Panc1 (cell line): ENCODE results near the gene CYP2S1.

ENCODE experiments used
- POLR2AphosphoS5 ChIP-seq: IDR thresholded peaks from 2 replicates; pipeline ENCODE4 v1.6.1; 2012; ENCODE audit warnings: mild to moderate bottlenecking, low read depth, low read length, moderate library complexity
- TF ChIP-seq, protein P1 (sequence below): fragments of 450-650 bp; IDR thresholded peaks from 2 replicates; pipeline ENCODE4 v1.5.1; 2017; ENCODE audit warnings: mild to moderate bottlenecking

- no peak for TF ChIP-seq POLR2AphosphoS5
- TF ChIP-seq, protein P1, sequence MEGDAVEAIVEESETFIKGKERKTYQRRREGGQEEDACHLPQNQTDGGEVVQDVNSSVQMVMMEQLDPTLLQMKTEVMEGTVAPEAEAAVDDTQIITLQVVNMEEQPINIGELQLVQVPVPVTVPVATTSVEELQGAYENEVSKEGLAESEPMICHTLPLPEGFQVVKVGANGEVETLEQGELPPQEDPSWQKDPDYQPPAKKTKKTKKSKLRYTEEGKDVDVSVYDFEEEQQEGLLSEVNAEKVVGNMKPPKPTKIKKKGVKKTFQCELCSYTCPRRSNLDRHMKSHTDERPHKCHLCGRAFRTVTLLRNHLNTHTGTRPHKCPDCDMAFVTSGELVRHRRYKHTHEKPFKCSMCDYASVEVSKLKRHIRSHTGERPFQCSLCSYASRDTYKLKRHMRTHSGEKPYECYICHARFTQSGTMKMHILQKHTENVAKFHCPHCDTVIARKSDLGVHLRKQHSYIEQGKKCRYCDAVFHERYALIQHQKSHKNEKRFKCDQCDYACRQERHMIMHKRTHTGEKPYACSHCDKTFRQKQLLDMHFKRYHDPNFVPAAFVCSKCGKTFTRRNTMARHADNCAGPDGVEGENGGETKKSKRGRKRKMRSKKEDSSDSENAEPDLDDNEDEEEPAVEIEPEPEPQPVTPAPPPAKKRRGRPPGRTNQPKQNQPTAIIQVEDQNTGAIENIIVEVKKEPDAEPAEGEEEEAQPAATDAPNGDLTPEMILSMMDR = no peak
These were observed 27.8 kb downstream of the CYP2S1 start for GRCh38 chr19:41220811-41221210.
